IMR-90 (cell line): Measurements from ENCODE around the gene TYRP1.

Source experiments
- CTCF ChIP-seq: conservative IDR thresholded peaks from 2 replicates; pipeline ENCODE4 v1.5.1; 2012; ENCODE audit warnings: mild to moderate bottlenecking, low read depth, low read length, improper control_type of control experiment
- ELK1 ChIP-seq: fragments of 150-350 bp; IDR thresholded peaks from 2 replicates; pipeline ENCODE4 v1.6.1; 2016; ENCODE audit warnings: low read depth, mild to moderate bottlenecking, low read length, moderate library complexity, borderline replicate concordance
- MAZ ChIP-seq: IDR thresholded peaks from 2 replicates; pipeline ENCODE4 v1.6.1; 2012; ENCODE audit warnings: low read depth, mild to moderate bottlenecking, low read length, improper control_type of control experiment, moderate library complexity, borderline replicate concordance
- MXI1 ChIP-seq: IDR thresholded peaks from 2 replicates; pipeline ENCODE4 v1.6.1; 2012; ENCODE audit warnings: low read depth, mild to moderate bottlenecking, low read length, moderate library complexity, borderline replicate concordance
- POLR2A ChIP-seq: IDR thresholded peaks from 2 replicates; pipeline ENCODE4 v1.6.1; 2012; ENCODE audit warnings: mild to moderate bottlenecking, low read depth, low read length
- RAD21 ChIP-seq: IDR thresholded peaks from 2 replicates; pipeline ENCODE4 v1.6.1; 2012; ENCODE audit warnings: low read length, improper control_type of control experiment

- TF ChIP-seq CTCF = no peak
- no peak for TF ChIP-seq MXI1
- no peak for TF ChIP-seq ELK1
- TF ChIP-seq POLR2A = no peak
- no peak for TF ChIP-seq MAZ
- TF ChIP-seq RAD21 = no peak
Measured at GRCh38 chr9:12730198-12730597, 37.0 kb downstream of the TYRP1 start.
